BLaER1 (cell line): ENCODE measurements around the gene SPRED3.
"Not testable (repeated sequence)": the region's sequence is repeated elsewhere in the genome, so short reads cannot be mapped to it uniquely, and the experiment has no call there.

Experiments
- H3K27ac ChIP-seq: shearing (Covaris generic); formaldehyde crosslinking; 2 replicates; pipeline ENCODE4 v1.8.1; 2022
- H3K27me3 ChIP-seq: shearing (Covaris generic); formaldehyde crosslinking; 2 replicates; pipeline ENCODE4 v1.8.1; 2022
- H3K36me3 ChIP-seq: shearing (Covaris generic); formaldehyde crosslinking; 2 replicates; pipeline ENCODE4 v1.8.1; 2022
- H3K4me1 ChIP-seq: shearing (Covaris generic); formaldehyde crosslinking; 2 replicates; pipeline ENCODE4 v1.8.1; 2022
- H3K4me2 ChIP-seq: shearing (Covaris generic); formaldehyde crosslinking; 2 replicates; pipeline ENCODE4 v1.8.1; 2022
- H3K4me3 ChIP-seq: shearing (Covaris generic); formaldehyde crosslinking; 2 replicates; pipeline ENCODE4 v1.8.1; 2022
- H3K9ac ChIP-seq: shearing (Covaris generic); formaldehyde crosslinking; 2 replicates; pipeline ENCODE4 v1.8.1; 2022
- H3K9me3 ChIP-seq: shearing (Covaris generic); formaldehyde crosslinking; 2 replicates; pipeline ENCODE4 v1.8.1; 2022
- H4K20me1 ChIP-seq: shearing (Covaris generic); formaldehyde crosslinking; 2 replicates; pipeline ENCODE4 v1.8.1; 2022
- Cebpa-rat ChIP-seq: shearing (Covaris generic); IDR thresholded peaks from 2 replicates; pipeline ENCODE4 v1.8.1; 2022

The SPRED3 gene

DNA sequence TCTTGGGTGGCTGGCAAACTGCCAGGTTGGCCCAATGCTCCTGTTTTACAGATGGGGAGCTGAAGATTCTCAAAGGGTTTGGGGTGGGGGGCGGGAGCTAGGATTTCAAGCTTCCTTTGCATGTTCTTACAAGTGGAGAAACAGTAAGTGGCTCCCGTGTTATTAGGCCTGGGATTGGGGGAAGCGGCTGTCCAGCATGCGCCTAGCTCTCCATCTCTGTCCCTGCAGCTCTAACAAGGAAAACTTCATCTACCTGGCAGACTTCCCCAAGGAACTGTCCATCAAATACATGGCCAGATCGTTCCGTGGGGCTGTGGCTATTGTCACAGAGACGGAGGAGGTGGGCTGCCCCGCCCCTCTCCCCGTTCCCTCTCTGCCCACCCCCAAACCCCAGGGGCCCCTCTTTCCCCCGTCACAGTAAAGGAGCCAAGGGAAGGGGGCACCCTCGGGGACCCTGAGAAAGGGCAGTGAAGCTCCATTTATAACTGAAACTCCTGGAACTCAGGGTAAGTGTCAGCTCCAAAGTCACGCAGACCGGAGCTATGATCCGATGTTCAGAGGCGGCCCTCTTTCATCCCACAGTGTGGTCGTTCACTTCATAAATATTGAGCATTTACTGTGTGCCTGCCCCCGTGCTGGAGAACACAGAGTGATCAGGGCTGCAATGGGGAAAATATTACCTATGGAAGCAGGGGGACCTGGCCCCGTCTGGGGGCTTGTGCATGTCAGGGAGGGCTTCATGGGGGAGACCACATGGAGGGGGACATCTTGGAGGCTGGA lies 29.1 kb upstream of the SPRED3 start:
- H3K4me3 ChIP-seq: no peak overlapping the region
- H3K9ac ChIP-seq: no peak overlapping the region
- TF ChIP-seq Cebpa-rat: no peak
- peaks cover 4% of the 10 kb centered on the region; the same call in 1 of the 2 replicates for H3K9me3 ChIP-seq
- H3K27ac ChIP-seq: no peak overlapping the region
- H4K20me1 ChIP-seq: no peaks in the 10 kb centered on the region
- H3K4me2 ChIP-seq: no peak overlapping the region
- no peaks in the 10 kb centered on the region for H3K36me3 ChIP-seq
- H3K4me1 ChIP-seq: peaks cover 14% of the 10 kb centered on the region
- peaks cover 27% of the 10 kb centered on the region for H3K27me3 ChIP-seq

DNA sequence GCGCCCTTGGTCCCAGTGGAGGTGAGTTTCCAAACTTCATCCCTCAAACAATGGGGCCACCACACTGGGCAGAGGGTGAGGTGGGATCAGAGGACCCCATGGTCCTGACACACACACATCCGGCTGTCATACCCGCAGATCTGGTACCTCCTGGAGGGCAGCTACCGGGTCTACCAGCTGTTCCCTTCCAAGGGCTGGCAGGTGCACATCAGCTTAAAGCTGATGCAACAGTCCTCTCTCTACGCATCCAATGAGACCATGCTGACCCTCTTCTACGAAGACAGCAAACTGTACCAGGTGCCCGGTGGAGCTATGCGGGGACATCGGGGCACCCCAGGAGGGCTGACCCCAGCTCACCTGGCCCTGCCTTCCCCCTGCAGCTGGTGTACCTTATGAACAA lies 28.1 kb upstream of the SPRED3 start:
- H3K9me3 ChIP-seq: peaks cover 13% of the 10 kb centered on the region

DNA sequence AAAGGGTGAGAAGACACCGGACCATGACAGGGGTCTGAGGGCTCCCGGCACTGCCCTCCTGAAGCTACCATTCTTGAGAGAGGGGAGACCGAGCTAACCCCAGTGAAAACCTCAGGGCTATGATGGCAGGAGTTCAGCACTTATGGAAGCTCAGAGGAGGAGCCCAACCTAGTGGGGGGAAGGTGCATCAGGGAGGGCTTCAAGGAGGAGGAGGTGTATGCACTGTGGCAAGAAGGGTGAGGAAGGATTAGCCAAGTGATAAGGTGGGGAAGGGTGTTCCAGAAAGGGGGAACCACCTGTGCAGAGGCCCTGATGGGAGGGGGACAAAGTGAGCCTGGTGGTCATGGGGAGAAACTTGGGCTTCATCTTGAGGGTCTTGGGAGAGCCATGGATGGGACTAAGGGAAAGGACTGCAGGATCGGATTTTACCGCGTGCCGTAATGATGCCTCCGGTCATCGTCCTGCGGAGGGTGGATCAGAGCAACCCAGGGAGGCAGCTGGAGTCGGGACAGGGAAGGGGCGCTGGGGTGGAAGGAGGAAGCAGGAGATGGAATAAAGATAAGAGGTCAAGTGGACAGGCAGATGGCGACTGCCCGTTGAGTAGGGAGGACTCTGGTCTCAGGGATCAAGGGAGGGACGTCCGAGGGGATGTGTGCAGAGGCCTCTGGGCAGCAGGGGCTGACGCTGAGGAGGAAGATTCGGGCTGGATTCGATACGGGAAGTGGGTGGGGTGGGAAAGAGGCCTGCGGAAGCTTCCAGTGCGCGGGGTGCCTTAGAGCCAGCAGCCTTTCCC lies 27.5 kb upstream of the SPRED3 start:
- Histone ChIP-seq H3K9ac (peak overlapping the region; percentile 49; the same call in 1 of the 2 replicates), H3K9me3 (peaks cover 17% of the 10 kb centered on the region), H3K4me2 (peak overlapping the region; percentile 96), H3K27ac (no peak overlapping the region), H3K36me3 (no peaks in the 10 kb centered on the region), H3K4me3 (peak overlapping the region; percentile 80), H4K20me1 (no peaks in the 10 kb centered on the region), H3K4me1 (peaks cover 14% of the 10 kb centered on the region), H3K27me3 (peaks cover 27% of the 10 kb centered on the region)
- no peak for TF ChIP-seq Cebpa-rat

More for the DNA sequence above, 28.1 kb upstream of the SPRED3 start:
- no peak for TF ChIP-seq Cebpa-rat
- no peak overlapping the region for H3K27ac ChIP-seq
- no peaks in the 10 kb centered on the region for H3K36me3 ChIP-seq
- H3K4me1 ChIP-seq: peaks cover 14% of the 10 kb centered on the region
- H4K20me1 ChIP-seq: no peaks in the 10 kb centered on the region
- no peak overlapping the region for H3K4me3 ChIP-seq
- peaks cover 27% of the 10 kb centered on the region for H3K27me3 ChIP-seq
- H3K4me2 ChIP-seq: no peak overlapping the region
- H3K9ac ChIP-seq: no peak overlapping the region

DNA sequence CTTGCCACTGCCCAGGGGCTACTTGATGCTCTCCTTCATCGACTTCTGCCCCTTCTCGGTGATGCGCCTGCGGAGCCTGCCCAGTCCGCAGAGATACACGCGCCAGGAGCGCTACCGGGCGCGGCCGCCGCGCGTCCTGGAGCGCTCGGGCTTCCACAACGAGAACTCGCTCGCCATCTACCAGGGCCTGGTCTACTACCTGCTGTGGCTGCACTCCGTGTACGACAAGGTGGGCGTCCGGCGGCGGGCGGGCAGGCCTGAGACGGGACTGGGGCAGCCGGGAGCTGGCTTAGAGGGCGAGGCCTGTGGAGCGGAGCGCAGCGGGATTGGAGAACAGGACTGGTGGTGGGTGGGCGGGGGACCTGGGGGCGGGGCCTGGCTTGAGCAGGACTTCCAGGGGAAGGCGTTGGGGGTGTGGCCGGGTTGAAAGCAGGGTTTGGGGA lies 26.8 kb upstream of the SPRED3 start:
- Histone ChIP-seq H3K36me3 (no peaks in the 10 kb centered on the region), H3K9me3 (peaks cover 17% of the 10 kb centered on the region), H3K9ac (peak overlapping the region; percentile 49; the same call in 1 of the 2 replicates), H3K4me2 (peak overlapping the region; percentile 96), H3K4me1 (peaks cover 14% of the 10 kb centered on the region), H3K27ac (no peak overlapping the region), H4K20me1 (no peaks in the 10 kb centered on the region), H3K4me3 (peak overlapping the region; percentile 80), H3K27me3 (peaks cover 27% of the 10 kb centered on the region)
- TF ChIP-seq Cebpa-rat: no peak

DNA sequence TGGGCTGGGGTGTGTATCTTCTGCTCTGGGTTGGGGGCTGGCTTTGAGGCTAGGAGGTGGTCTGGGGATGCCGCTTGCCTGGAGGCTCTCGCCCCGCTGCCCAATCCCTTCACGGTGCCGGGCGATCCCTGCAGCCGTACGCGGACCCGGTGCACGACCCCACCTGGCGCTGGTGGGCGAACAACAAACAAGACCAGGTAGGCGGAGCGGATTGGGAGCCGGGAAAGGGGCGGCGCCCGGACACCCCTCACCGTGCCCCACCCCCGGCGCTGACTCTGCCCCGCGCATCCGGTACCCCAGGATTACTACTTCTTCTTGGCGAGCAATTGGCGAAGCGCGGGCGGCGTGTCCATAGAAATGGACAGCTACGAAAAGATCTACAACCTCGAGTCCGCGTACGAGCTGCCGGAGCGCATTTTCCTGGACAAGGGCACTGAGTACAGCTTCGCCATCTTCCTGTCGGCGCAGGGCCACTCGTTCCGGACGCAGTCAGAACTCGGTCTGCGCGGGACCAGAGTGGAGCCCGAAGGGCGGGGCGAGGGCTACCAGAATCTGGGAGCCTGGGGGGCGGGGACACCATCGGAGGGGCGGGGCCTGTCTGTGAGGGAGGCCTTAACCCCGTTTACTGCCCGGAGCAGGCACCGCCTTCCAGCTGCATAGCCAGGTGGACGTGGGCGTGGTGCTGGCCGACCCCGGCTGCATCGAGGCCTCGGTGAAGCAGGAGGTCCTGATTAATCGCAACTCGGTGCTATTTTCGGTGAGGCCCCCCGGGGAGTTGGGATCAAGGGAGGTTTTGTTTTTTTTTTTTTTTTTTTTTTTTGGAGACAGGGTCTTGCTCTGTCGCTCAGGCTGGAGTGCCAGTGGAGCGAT lies 26.2 kb upstream of the SPRED3 start:
- H3K27me3 ChIP-seq: peaks cover 27% of the 10 kb centered on the region
- peak overlapping the region; percentile 55; the same call in 1 of the 2 replicates for H3K9ac ChIP-seq
- no peak overlapping the region for H3K27ac ChIP-seq
- no peak for TF ChIP-seq Cebpa-rat
- peak overlapping the region; percentile 80 for H3K4me3 ChIP-seq
- no peaks in the 10 kb centered on the region for H3K36me3 ChIP-seq
- peaks cover 14% of the 10 kb centered on the region for H3K4me1 ChIP-seq
- no peaks in the 10 kb centered on the region for H4K20me1 ChIP-seq
- peaks cover 17% of the 10 kb centered on the region for H3K9me3 ChIP-seq
- peak overlapping the region; percentile 96 for H3K4me2 ChIP-seq

DNA sequence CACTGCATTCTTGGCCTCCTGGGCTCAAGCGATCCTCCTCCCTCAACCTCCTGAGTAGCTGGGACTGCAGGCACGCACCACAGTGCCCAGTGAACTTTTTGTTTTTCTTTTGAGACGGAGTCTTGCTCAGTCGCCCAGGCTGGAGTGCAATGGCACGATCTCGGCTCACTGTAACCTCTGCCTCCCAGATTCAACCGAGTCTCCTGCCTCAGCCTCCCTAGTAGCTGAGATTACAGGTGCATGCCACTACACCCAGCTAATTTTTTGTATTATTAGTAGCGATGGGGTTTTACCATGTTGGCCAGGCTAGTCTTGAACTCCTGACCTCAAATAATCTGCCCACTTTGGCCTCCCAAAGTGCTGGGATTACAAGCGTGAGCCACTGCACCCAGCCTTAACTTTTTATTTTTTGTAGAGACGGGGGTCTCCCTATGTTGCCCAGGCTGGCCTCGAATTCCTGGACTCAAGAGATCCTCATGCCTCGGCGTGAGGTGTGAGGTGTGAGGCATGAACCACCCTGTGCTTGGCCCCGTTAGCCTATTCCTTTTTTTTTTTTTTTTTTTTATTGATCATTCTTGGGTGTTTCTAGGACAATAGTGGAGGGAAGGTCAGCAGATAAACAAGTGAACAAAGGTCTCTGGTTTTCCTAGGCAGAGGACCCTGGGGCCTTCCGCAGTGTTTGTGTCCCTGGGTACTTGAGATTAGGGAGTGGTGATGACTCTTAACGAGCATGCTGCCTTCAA lies 25.4 kb upstream of the SPRED3 start:
- not testable (repeated sequence) for H3K36me3 ChIP-seq, H4K20me1 ChIP-seq, H3K9ac ChIP-seq, H3K27ac ChIP-seq
- H3K4me2 ChIP-seq: peak overlapping the region; percentile 96
- H3K4me1 ChIP-seq: peaks cover 14% of the 10 kb centered on the region
- H3K4me3 ChIP-seq: peak overlapping the region; percentile 80
- peaks cover 27% of the 10 kb centered on the region for H3K27me3 ChIP-seq
- H3K9me3 ChIP-seq: peaks cover 17% of the 10 kb centered on the region

DNA sequence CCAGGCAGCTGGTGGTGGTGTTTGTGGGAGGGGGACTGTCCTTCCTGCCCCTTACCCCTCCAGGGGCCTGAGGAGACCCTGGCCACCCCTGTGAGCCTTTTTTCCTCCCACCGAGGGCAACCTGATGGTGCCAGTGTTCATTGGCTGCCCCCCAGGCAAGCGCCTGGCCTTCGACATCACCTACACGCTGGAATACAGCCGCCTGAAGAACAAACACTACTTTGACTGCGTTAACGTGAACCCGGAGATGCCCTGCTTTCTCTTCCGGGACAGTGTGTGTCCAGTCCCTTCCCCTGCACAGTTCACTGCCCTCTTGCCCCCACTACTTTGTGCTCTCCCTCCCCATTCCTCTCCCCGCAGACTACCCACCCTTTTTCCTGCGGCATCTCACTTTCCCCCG lies 21.5 kb upstream of the SPRED3 start:
- no peaks in the 10 kb centered on the region for H4K20me1 ChIP-seq
- H3K4me1 ChIP-seq: peaks cover 8% of the 10 kb centered on the region
- no peak overlapping the region for H3K9ac ChIP-seq
- H3K9me3 ChIP-seq: peaks cover 17% of the 10 kb centered on the region
- no peak overlapping the region for H3K4me2 ChIP-seq
- no peak overlapping the region for H3K4me3 ChIP-seq
- no peak for TF ChIP-seq Cebpa-rat
- H3K27me3 ChIP-seq: no peaks in the 10 kb centered on the region
- H3K27ac ChIP-seq: no peak overlapping the region
- H3K36me3 ChIP-seq: no peaks in the 10 kb centered on the region

DNA sequence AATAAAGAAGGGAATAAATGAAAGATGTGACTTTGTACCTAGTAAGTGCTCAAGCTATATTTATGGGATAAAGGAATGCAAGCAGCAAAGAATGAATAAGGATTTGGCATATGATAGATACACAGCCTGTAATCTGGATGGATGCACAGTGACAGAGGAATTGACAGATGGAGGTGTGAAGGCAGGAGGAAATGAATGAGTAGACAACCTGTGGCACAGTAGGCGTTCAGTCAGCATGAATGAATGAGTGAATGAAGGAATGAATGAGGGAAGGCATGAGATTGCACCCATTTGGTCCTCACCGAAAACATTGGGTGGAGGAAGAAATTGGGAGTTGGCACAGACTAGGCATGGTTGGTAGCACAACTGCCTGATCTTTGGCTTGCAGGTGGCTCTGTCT lies 18.9 kb upstream of the SPRED3 start:
- Histone ChIP-seq H3K4me1 (peaks cover 6% of the 10 kb centered on the region), H4K20me1 (no peaks in the 10 kb centered on the region), H3K4me3 (no peak overlapping the region), H3K9me3 (peaks cover 11% of the 10 kb centered on the region), H3K27ac (no peak overlapping the region), H3K36me3 (no peaks in the 10 kb centered on the region), H3K4me2 (no peak overlapping the region), H3K9ac (no peak overlapping the region), H3K27me3 (no peaks in the 10 kb centered on the region)
- TF ChIP-seq Cebpa-rat: no peak

DNA sequence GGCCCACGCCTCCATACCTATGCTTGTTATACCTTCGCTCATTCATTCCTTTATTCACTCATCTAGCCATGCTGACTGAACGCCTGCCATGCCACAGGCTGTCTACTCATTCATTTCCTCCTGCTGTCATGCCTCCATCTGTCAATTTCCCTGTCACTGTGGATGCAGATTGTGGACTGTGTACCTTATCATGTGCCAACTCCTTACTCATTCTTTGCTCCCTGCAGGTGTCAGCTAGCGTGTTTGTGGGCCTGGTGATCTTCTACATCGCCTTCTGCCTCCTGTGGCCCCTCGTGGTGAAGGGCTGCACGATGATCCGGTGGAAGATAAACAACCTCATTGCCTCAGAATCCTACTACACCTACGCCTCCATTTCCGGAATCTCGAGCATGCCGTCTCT lies 18.2 kb upstream of the SPRED3 start:
- H3K9me3 ChIP-seq: peaks cover 4% of the 10 kb centered on the region
- H3K27ac ChIP-seq: no peak overlapping the region
- H3K36me3 ChIP-seq: no peaks in the 10 kb centered on the region
- H4K20me1 ChIP-seq: peaks cover 2% of the 10 kb centered on the region; the same call in 1 of the 2 replicates
- H3K4me2 ChIP-seq: no peak overlapping the region
- no peak overlapping the region for H3K9ac ChIP-seq
- no peak for TF ChIP-seq Cebpa-rat
- no peak overlapping the region for H3K4me3 ChIP-seq
- H3K4me1 ChIP-seq: peaks cover 6% of the 10 kb centered on the region
- H3K27me3 ChIP-seq: no peaks in the 10 kb centered on the region
